ENCODE results near the gene C19orf53. TPM values are rescaled to one million over a fixed set of nuclear protein-coding genes. Genes with fewer than 3 reads are reported as not detected.

C19orf53 gene
- polyA plus RNA-seq, 3 donors = 125 to 156 (median 132) TPM

DNA sequence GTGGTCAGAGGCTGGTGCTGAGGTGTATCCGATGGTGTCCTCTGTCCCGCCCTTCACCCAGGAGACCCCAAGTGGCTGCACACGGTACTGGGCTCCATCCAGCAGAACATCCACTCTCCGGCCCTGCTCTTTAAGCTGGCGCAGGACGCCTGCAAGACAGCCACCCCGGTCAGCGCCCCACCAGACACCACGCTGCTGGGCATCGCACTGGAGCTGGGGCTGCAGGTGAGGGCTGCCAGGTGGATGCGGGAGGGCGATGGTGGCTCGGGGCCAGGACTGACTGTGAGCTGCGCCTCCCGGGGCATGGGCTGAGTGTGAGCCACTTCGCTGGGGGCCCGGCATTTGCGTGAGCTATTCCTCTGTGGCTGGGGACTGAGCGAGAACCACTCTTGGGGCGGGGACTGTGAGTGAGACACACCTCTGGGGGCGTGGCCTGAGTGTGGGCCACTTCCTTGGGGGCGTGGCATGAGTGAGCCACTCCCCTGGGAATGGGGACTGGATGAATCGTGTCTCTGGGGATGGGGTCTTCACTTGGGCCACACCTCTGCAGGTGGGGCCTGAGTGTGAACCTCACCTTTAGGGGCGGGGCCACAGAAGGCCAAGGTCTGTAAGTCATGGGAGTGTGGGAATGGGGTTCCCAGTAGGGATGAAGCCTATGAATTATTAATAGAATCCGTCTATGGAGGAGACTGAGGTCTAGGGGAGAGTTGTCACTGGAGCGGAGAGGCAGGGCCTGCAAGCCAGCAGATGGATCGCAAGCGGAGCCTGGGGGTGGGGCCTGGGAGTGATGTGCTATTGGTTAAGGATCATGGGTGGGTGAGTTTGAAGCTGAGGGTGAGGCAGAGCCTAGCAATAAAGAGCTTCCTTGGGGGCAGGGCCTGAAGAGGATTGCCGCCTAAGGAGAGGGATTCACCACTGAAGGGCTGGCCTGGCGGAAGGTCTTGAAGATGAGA, 51.5 kb downstream of the C19orf53 start:
- no peaks in the 10 kb centered on the region for H3K4me1 ChIP-seq (ENCODE audit: control insufficient read depth in 1 of 2, insufficient read depth in 2 of 2, low read length in 2 of 2)

DNA sequence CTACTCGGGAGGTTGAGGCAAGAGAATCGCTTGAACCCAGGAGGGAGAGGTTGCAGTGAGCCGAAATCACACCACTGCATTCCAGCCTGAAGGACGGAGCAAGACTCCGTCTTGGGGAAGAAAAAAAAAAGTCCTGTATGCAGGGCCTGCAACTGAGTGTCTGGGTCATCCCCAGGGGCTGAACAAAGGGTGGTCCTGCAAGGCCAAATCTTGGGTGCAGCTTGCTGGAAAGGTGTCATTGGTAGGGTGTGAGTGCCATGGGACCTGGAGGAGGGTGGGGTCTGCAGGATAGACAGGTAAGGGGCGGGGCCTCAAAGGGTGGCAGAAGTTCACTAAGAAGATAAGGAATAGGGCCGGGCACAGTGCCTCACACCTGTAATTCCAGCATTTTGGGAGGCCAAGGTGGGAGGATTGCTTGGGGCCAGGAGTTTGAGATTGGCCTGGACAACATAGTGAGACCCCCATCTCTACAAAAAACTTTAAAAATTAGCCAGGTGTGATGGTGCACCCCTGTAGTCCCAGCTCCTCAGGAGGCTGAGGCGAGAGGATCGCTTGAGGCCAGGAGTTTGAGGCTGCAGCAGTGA, 52.5 kb downstream of the C19orf53 start:
- H3K4me2 ChIP-seq (replicated peaks; ENCODE audit: extremely low read depth, low read length, poor library complexity, severe bottlenecking) = no peak overlapping the region
- Mint-ChIP-seq H3K36me3 (peaks cover 33 to 63% of the 10 kb centered on the region in 2 donors), H3K27me3 (ENCODE audit: low read depth in 3 of 3) (peaks cover 0 to 3% (median 2%) of the 10 kb centered on the region in 3 donors), H3K4me1 (peaks cover 6% of the 10 kb centered on the region), H3K9me3 (peaks cover 0 to 2% (median 0%) of the 10 kb centered on the region in 7 donors), H3K27ac (peak overlapping the region in 2 of 7 donors; percentile 64 to 75), H3K4me3 (no peak overlapping the region)
- no peak overlapping the region for H3K4me3 ChIP-seq (replicated peaks in 1 of 3; ENCODE audit: low read depth in 2 of 3, low read length in 3 of 3)
- H3K9ac ChIP-seq (ENCODE audit: insufficient read depth, low read length, poor library complexity, severe bottlenecking) = no peak overlapping the region
- H2AFZ ChIP-seq (ENCODE audit: insufficient read depth, low read depth, low read length, poor library complexity, severe bottlenecking) = no peak overlapping the region
- no peak for DNase-seq
- H4K20me1 ChIP-seq (ENCODE audit: insufficient read depth, low read length) = peaks cover 13% of the 10 kb centered on the region
- H3K79me2 ChIP-seq (ENCODE audit: insufficient read depth, low read length) = no peaks in the 10 kb centered on the region
- H3K36me3 ChIP-seq (replicated peaks in 1 of 2; ENCODE audit: control insufficient read depth in 1 of 2, insufficient read depth in 2 of 2, low read length in 2 of 2) = peaks cover 0 to 12% of the 10 kb centered on the region in 2 donors
- no peaks in the 10 kb centered on the region for H3K9me3 ChIP-seq (replicated peaks in 1 of 2; ENCODE audit: control insufficient read depth in 1 of 2, insufficient read depth in 1 of 2, low read length in 2 of 2)
- no peaks in the 10 kb centered on the region for H3K27me3 ChIP-seq (ENCODE audit: control insufficient read depth in 2 of 2, insufficient read depth in 2 of 2, low read length in 2 of 2)
- 92% methylated on average over 4 of the region's 9 CpGs for WGBS (ENCODE audit: insufficient coverage)
- no peak overlapping the region for H3K27ac ChIP-seq (ENCODE audit: low read depth in 1 of 2, low read length in 2 of 2)
- intact Hi-C loops (cut with micrococcal nuclease) = loop anchor here in 1 of 2 donors (5.0 kb wide), 1 partner anchor 36 kb away; no protein-coding TSS in a partner anchor
- TF ChIP-seq, protein P1, sequence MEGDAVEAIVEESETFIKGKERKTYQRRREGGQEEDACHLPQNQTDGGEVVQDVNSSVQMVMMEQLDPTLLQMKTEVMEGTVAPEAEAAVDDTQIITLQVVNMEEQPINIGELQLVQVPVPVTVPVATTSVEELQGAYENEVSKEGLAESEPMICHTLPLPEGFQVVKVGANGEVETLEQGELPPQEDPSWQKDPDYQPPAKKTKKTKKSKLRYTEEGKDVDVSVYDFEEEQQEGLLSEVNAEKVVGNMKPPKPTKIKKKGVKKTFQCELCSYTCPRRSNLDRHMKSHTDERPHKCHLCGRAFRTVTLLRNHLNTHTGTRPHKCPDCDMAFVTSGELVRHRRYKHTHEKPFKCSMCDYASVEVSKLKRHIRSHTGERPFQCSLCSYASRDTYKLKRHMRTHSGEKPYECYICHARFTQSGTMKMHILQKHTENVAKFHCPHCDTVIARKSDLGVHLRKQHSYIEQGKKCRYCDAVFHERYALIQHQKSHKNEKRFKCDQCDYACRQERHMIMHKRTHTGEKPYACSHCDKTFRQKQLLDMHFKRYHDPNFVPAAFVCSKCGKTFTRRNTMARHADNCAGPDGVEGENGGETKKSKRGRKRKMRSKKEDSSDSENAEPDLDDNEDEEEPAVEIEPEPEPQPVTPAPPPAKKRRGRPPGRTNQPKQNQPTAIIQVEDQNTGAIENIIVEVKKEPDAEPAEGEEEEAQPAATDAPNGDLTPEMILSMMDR (IDR thresholded peaks at IDR 0.05) = no peak
- no peaks in the 10 kb centered on the region for H3K4me1 ChIP-seq (ENCODE audit: control insufficient read depth in 1 of 2, insufficient read depth in 2 of 2, low read length in 2 of 2)

More for the DNA sequence above, 51.5 kb downstream of the C19orf53 start:
- Histone ChIP-seq H3K27me3 (ENCODE audit: control insufficient read depth in 2 of 2, insufficient read depth in 2 of 2, low read length in 2 of 2) (no peaks in the 10 kb centered on the region), H3K27ac (ENCODE audit: low read depth in 1 of 2, low read length in 2 of 2) (no peak overlapping the region), H3K4me2 (replicated peaks; ENCODE audit: extremely low read depth, low read length, poor library complexity, severe bottlenecking) (no peak overlapping the region), H2AFZ (ENCODE audit: insufficient read depth, low read depth, low read length, poor library complexity, severe bottlenecking) (no peak overlapping the region), H3K79me2 (ENCODE audit: insufficient read depth, low read length) (no peaks in the 10 kb centered on the region), H3K4me3 (replicated peaks in 1 of 3; ENCODE audit: low read depth in 2 of 3, low read length in 3 of 3) (no peak overlapping the region), H3K9me3 (replicated peaks in 1 of 2; ENCODE audit: control insufficient read depth in 1 of 2, insufficient read depth in 1 of 2, low read length in 2 of 2) (no peaks in the 10 kb centered on the region), H4K20me1 (ENCODE audit: insufficient read depth, low read length) (peaks cover 3% of the 10 kb centered on the region), H3K9ac (ENCODE audit: insufficient read depth, low read length, poor library complexity, severe bottlenecking) (no peak overlapping the region), H3K36me3 (replicated peaks in 1 of 2; ENCODE audit: control insufficient read depth in 1 of 2, insufficient read depth in 2 of 2, low read length in 2 of 2) (peaks cover 0 to 12% of the 10 kb centered on the region in 2 donors)
- Mint-ChIP-seq H3K27ac (peak overlapping the region in 3 of 7 donors; percentile 9 to 75 (median 25)), H3K4me3 (no peak overlapping the region), H3K27me3 (ENCODE audit: low read depth in 3 of 3) (peaks cover 0 to 2% (median under 1%) of the 10 kb centered on the region in 3 donors), H3K9me3 (peaks cover 0 to 2% (median 0%) of the 10 kb centered on the region in 7 donors), H3K36me3 (peaks cover 27 to 63% of the 10 kb centered on the region in 2 donors), H3K4me1 (peaks cover 6% of the 10 kb centered on the region)
- intact Hi-C loops (cut with micrococcal nuclease) = loop anchor here in 1 of 2 donors (5.0 kb wide), 1 partner anchor 37 kb away; no protein-coding TSS in a partner anchor
- TF ChIP-seq, protein P1 (IDR thresholded peaks at IDR 0.05) = peak; percentile 15
- WGBS (ENCODE audit: insufficient coverage) = 96% methylated on average over 29 of the region's 30 CpGs
- no peak for DNase-seq
